Liver (tissue), 9 donors: ENCODE data around the gene TBC1D21. TPM values are rescaled to one million over a fixed set of nuclear protein-coding genes. Genes with fewer than 3 reads are reported as not detected.
"Not testable (repeated sequence)": the region's sequence is repeated elsewhere in the genome, so short reads cannot be mapped to it uniquely, and the experiment has no call there.

Source experiments
- DNase-seq: peaks from one replicate; pipeline ENCODE4 v3.0.0-alpha.2; 2017; ENCODE audit warnings: low spot score
- H3K27ac ChIP-seq, 2 donors: one replicate each; pipeline ENCODE4 v1.7.0; 2013; ENCODE audit warnings: inconsistent platforms in 2 of 2, low read length in 2 of 2, control low read depth in 1 of 2, low read depth in 1 of 2, mild to moderate bottlenecking in 1 of 2
- H3K27me3 ChIP-seq, 4 donors: one replicate each; pipeline versions ENCODE4 v1.6.1 to v1.7.0; 2013; ENCODE audit warnings: low read length in 3 of 4, inconsistent platforms in 1 of 4, mild to moderate bottlenecking in 1 of 4, moderate library complexity in 1 of 4; ENCODE audit not compliant: control insufficient read depth in 4 of 4, insufficient read depth in 4 of 4
- H3K36me3 ChIP-seq, 4 donors: one replicate each; pipeline versions ENCODE4 v1.6.1 to v1.7.0; 2013; ENCODE audit warnings: low read length in 3 of 4, mild to moderate bottlenecking in 3 of 4, low read depth in 1 of 4, moderate library complexity in 1 of 4; ENCODE audit not compliant: control insufficient read depth in 4 of 4, insufficient read depth in 3 of 4
- H3K4me1 ChIP-seq, 4 donors: one replicate each; pipeline versions ENCODE4 v1.6.1 to v1.7.0; 2013; ENCODE audit warnings: low read length in 3 of 4, mild to moderate bottlenecking in 3 of 4, moderate library complexity in 1 of 4; ENCODE audit not compliant: control insufficient read depth in 4 of 4, insufficient read depth in 4 of 4
- H3K4me3 ChIP-seq, 3 donors: one replicate each; pipeline versions ENCODE4 v1.6.1 to v1.7.0; 2013; ENCODE audit warnings: low read length in 3 of 3, control low read depth in 1 of 3, low read depth in 1 of 3, mild to moderate bottlenecking in 1 of 3
- H3K9ac ChIP-seq, 2 donors: one replicate each; pipeline ENCODE4 v1.7.0; 2013; ENCODE audit warnings: low read length in 2 of 2, mild to moderate bottlenecking in 2 of 2, moderate library complexity in 2 of 2, control low read depth in 1 of 2, low read depth in 1 of 2
- H3K9me3 ChIP-seq, 4 donors: one replicate each; pipeline versions ENCODE4 v1.6.1 to v1.7.0; 2013; ENCODE audit warnings: low read length in 3 of 4; ENCODE audit not compliant: control insufficient read depth in 4 of 4
- CTCF ChIP-seq: fragments of 150-350 bp; IDR thresholded peaks from 2 replicates; pipeline ENCODE4 v1.5.1; 2017; ENCODE audit warnings: improper control_type of control experiment, low read depth, low read length; ENCODE audit not compliant: missing input control
- EGR1 ChIP-seq, 2 donors: IDR thresholded peaks; 2 replicates each; pipeline ENCODE4 v1.6.1; 2016 to 2018; ENCODE audit warnings: antibody characterized with exemption in 2 of 2, low read depth in 2 of 2
- FOXA2 ChIP-seq: IDR thresholded peaks from 2 replicates; pipeline ENCODE4 v1.6.1; 2016; ENCODE audit warnings: antibody characterized with exemption
- GABPA ChIP-seq, 2 donors: IDR thresholded peaks in 1 of 2; conservative IDR thresholded peaks in 1 of 2; 2 replicates each; pipeline ENCODE4 v1.6.1; 2016; ENCODE audit warnings: antibody characterized with exemption in 2 of 2, mild to moderate bottlenecking in 1 of 2, moderate library complexity in 1 of 2
- HNF4G ChIP-seq: IDR thresholded peaks from 2 replicates; pipeline ENCODE4 v1.6.1; 2016; ENCODE audit warnings: antibody characterized with exemption
- JUND ChIP-seq, 2 donors: IDR thresholded peaks; 2 replicates each; pipeline ENCODE4 v1.6.1; 2016; ENCODE audit warnings: antibody characterized with exemption in 2 of 2
- NR2F2 ChIP-seq: IDR thresholded peaks from 2 replicates; pipeline ENCODE4 v1.6.1; 2016; ENCODE audit warnings: antibody characterized with exemption
- REST ChIP-seq: IDR thresholded peaks from 2 replicates; pipeline ENCODE4 v1.6.1; 2016; ENCODE audit warnings: antibody characterized with exemption, mild to moderate bottlenecking
- RXRA ChIP-seq, 2 donors: IDR thresholded peaks; 2 replicates each; pipeline ENCODE4 v1.6.1; 2017 to 2018; ENCODE audit warnings: antibody characterized with exemption in 2 of 2, mild to moderate bottlenecking in 1 of 2
- SP1 ChIP-seq: IDR thresholded peaks from 2 replicates; pipeline ENCODE4 v1.6.1; 2018; ENCODE audit warnings: antibody characterized with exemption, mild to moderate bottlenecking
- YY1 ChIP-seq: IDR thresholded peaks from 2 replicates; pipeline ENCODE4 v1.6.1; 2016; ENCODE audit warnings: antibody characterized with exemption, mild to moderate bottlenecking
- ZBTB33 ChIP-seq: IDR thresholded peaks from 2 replicates; pipeline ENCODE4 v1.6.1; 2016; ENCODE audit warnings: antibody characterized with exemption
- WGBS: extraction: QIAGEN DNeasy Blood & Tissue Kit; methylation state at CpG from one replicate; pipeline ENCODE4 v1.1.7; 2013; 5-methylcytosine and 5-hydroxymethylcytosine counted together
- polyA plus RNA-seq, 2 donors: library from polyadenylated mRNA; stranded (reverse) in 1 of 2; unstranded in 1 of 2; fragments of 200-250 nt in 1 of 2; fragments of >200 nt in 1 of 2; fragmentation: Nextera tagmentation in 1 of 2; extraction: Ambion mirVana in 1 of 2; gene quantifications; one replicate each; pipeline versions ENCODE4 v1.2.1 to v1.2.3, GENCODE V29; 2013 to 2015
- total RNA-seq, 2 donors: library from RNA; depleted of rRNA; stranded (reverse); fragments of >200 nt; gene quantifications; one replicate each; pipeline ENCODE4 v1.2.3, GENCODE V29; 2014
- donor health status: healthy.
- donor health status: healthy.
- donor health status: healthy.
- donor health status: healthy.
- donor health status: healthy.

TBC1D21 gene
- total and polyA plus RNA-seq, 4 donors, result not detected

GRCh38 chr15:73936588-73937290, 63.4 kb downstream of the TBC1D21 start:
- DNase-seq, result no peak
- no peaks in the 10 kb centered on the region for H3K9me3 ChIP-seq
- peak; percentile 27 for TF ChIP-seq NR2F2
- no peak for TF ChIP-seq JUND (IDR thresholded peaks at IDR 0.05)
- H3K4me3 ChIP-seq, result no peak overlapping the region
- no peaks in the 10 kb centered on the region for H3K36me3 ChIP-seq
- H3K27ac ChIP-seq, result no peak overlapping the region
- no peaks in the 10 kb centered on the region for H3K27me3 ChIP-seq
- no peak overlapping the region for H3K9ac ChIP-seq
- H3K4me1 ChIP-seq, result peaks cover 0 to 8% (median 1%) of the 10 kb centered on the region in 4 donors
- WGBS, result 71% methylated on average over 12 of the region's 12 CpGs

- Histone ChIP-seq H3K27ac (no peak overlapping the region), H3K27me3 (no peaks in the 10 kb centered on the region), H3K36me3 (no peaks in the 10 kb centered on the region), H3K9ac (no peak overlapping the region), H3K9me3 (no peaks in the 10 kb centered on the region), H3K4me1 (peaks cover 0 to 8% (median 1%) of the 10 kb centered on the region in 4 donors), H3K4me3 (no peak overlapping the region)
- TF ChIP-seq JUND (IDR thresholded peaks at IDR 0.05) (no peak), RXRA (IDR thresholded peaks at IDR 0.05) (no peak), HNF4G (no peak), REST (no peak), FOXA2 (no peak), EGR1 (IDR thresholded peaks at IDR 0.05; ENCODE audit: low read depth in 2 of 2) (no peak), YY1 (no peak)
- WGBS, result 79% methylated on average over 10 of the region's 10 CpGs
- DNase-seq, result no peak
These were observed 63.9 kb downstream of the TBC1D21 start for GRCh38 chr15:73937296-73937695.

GRCh38 chr15:73937726-73938125, 64.4 kb downstream of the TBC1D21 start:
- Histone ChIP-seq H3K9ac (no peak overlapping the region), H3K27ac (no peak overlapping the region), H3K9me3 (no peaks in the 10 kb centered on the region), H3K27me3 (no peaks in the 10 kb centered on the region), H3K4me3 (no peak overlapping the region), H3K4me1 (peaks cover 0 to 8% (median 1%) of the 10 kb centered on the region in 4 donors), H3K36me3 (no peaks in the 10 kb centered on the region)
- 95% methylated on average over 11 of the region's 11 CpGs for WGBS
- DNase-seq, result no peak
- TF ChIP-seq RXRA (IDR thresholded peaks at IDR 0.05) (no peak), ZBTB33 (no peak), EGR1 (IDR thresholded peaks at IDR 0.05; ENCODE audit: low read depth in 2 of 2) (no peak), FOXA2 (no peak), GABPA (IDR thresholded peaks at IDR 0.05 in 1 of 2, conservative IDR thresholded peaks at IDR 0.05 in 1 of 2) (no peak), JUND (IDR thresholded peaks at IDR 0.05) (no peak), SP1 (no peak), NR2F2 (no peak), CTCF (no peak)

GRCh38 chr15:73938516-73938915, 65.2 kb downstream of the TBC1D21 start:
- not testable (repeated sequence) for H3K9ac ChIP-seq, H3K9me3 ChIP-seq, H3K36me3 ChIP-seq, H3K4me3 ChIP-seq, H3K27me3 ChIP-seq, H3K27ac ChIP-seq, DNase-seq, H3K4me1 ChIP-seq
- 93% methylated on average over 8 of the region's 8 CpGs for WGBS
